Upper lobe of right lung (tissue), 1 donor: Measurements from ENCODE around the gene TEX14. TPM values are rescaled to one million over a fixed set of nuclear protein-coding genes. Genes with fewer than 3 reads are reported as not detected.
"Not testable (repeated sequence)": the region's sequence is repeated elsewhere in the genome, so short reads cannot be mapped to it uniquely, and the experiment has no call there.

Experiments used
- ATAC-seq: fragments of 200-7000 bp; cut with Tn5 transposase; one replicate; pipeline ENCODE4 v1.9.1; 2020; ENCODE audit warnings: mild to moderate bottlenecking, moderate library complexity
- DNase-seq: peaks from one replicate; pipeline ENCODE4 v3.0.0-alpha.2; 2020
- H3K27ac ChIP-seq: fragments of 200-600 bp; one replicate; pipeline ENCODE4 v1.8.0; 2022
- H3K27me3 ChIP-seq: fragments of 200-600 bp; one replicate; pipeline ENCODE4 v1.8.0; 2022; ENCODE audit warnings: mild to moderate bottlenecking
- H3K36me3 ChIP-seq: fragments of 200-600 bp; one replicate; pipeline ENCODE4 v1.8.0; 2022
- H3K4me1 ChIP-seq: fragments of 200-600 bp; one replicate; pipeline ENCODE4 v1.8.0; 2022
- H3K4me3 ChIP-seq: fragments of 200-600 bp; one replicate; pipeline ENCODE4 v1.8.0; 2022; ENCODE audit warnings: mild to moderate bottlenecking
- H3K9me3 ChIP-seq: fragments of 200-600 bp; one replicate; pipeline ENCODE4 v1.8.0; 2022
- CTCF ChIP-seq: fragments of 200-600 bp; IDR thresholded peaks from one replicate; pipeline ENCODE4 v1.8.0; 2022; ENCODE audit warnings: antibody characterized with exemption
- intact Hi-C: fragments of 100-400 bp; cut with DNase I; formaldehyde crosslinking; loops from one replicate; pipeline ENCODE4 v1.11.0; 2022
- total RNA-seq: library from RNA; stranded (reverse); fragmentation: NEBNext Ultra II Directional; extraction: Animal tissue kit (Norgen Biotek cat#: 25700); gene quantifications from one replicate; pipeline ENCODE4 v1.2.1, GENCODE V29; 2021
- donor health status: DM: no; HTN: yes; CAD: no; lungs with severe emphysema.

The TEX14 gene
- total RNA-seq, 1 donor from 2014 or later: 1.3 TPM

GRCh38 chr17:58688521-58688920 is 3.3 kb downstream of the TEX14 start:
- intact Hi-C loops: no loop called here
- ATAC-seq (no peak), DNase-seq (no peak)
- TF ChIP-seq CTCF: no peak
- H3K4me3 ChIP-seq: no peak overlapping the region
- no peaks in the 10 kb centered on the region for H3K27me3 ChIP-seq
- peaks cover 10% of the 10 kb centered on the region for H3K4me1 ChIP-seq
- no peak overlapping the region for H3K27ac ChIP-seq
- H3K36me3 ChIP-seq: no peaks in the 10 kb centered on the region
- H3K9me3 ChIP-seq: no peaks in the 10 kb centered on the region

- no peak for DNase-seq
- H3K27me3 ChIP-seq: no peaks in the 10 kb centered on the region
- H3K4me3 ChIP-seq: no peak overlapping the region
- intact Hi-C loops: no loop called here
- no peak for TF ChIP-seq CTCF
- no peak for ATAC-seq
- no peak overlapping the region for H3K27ac ChIP-seq
- H3K9me3 ChIP-seq: no peaks in the 10 kb centered on the region
- H3K4me1 ChIP-seq: no peaks in the 10 kb centered on the region
- H3K36me3 ChIP-seq: no peaks in the 10 kb centered on the region
Observed at GRCh38 chr17:58686980-58687379, 4.9 kb downstream of the TEX14 start.

GRCh38 chr17:58684462-58684861 is 7.4 kb downstream of the TEX14 start:
- H3K4me1 ChIP-seq, H3K27me3 ChIP-seq, H3K9me3 ChIP-seq, DNase-seq, ATAC-seq, H3K36me3 ChIP-seq, intact Hi-C loops, H3K4me3 ChIP-seq, H3K27ac ChIP-seq: not testable (repeated sequence)

- intact Hi-C loops: no loop called here
- no peaks in the 10 kb centered on the region for H3K27me3 ChIP-seq
- no peak for TF ChIP-seq CTCF
- no peak overlapping the region for H3K27ac ChIP-seq
- no peaks in the 10 kb centered on the region for H3K9me3 ChIP-seq
- no peaks in the 10 kb centered on the region for H3K36me3 ChIP-seq
- ATAC-seq (no peak), DNase-seq (no peak)
- H3K4me1 ChIP-seq: no peaks in the 10 kb centered on the region
- H3K4me3 ChIP-seq: no peak overlapping the region
Observed at GRCh38 chr17:58684003-58684402, 7.8 kb downstream of the TEX14 start.

GRCh38 chr17:58680038-58680369 is 11.8 kb downstream of the TEX14 start:
- H3K9me3 ChIP-seq: no peaks in the 10 kb centered on the region
- DNase-seq: no peak
- H3K27me3 ChIP-seq: no peaks in the 10 kb centered on the region
- no peak overlapping the region for H3K27ac ChIP-seq
- ATAC-seq: no peak
- TF ChIP-seq CTCF: no peak
- H3K36me3 ChIP-seq: no peaks in the 10 kb centered on the region
- H3K4me3 ChIP-seq: no peak overlapping the region
- intact Hi-C loops: no loop called here
- H3K4me1 ChIP-seq: no peaks in the 10 kb centered on the region

GRCh38 chr17:58679263-58680037 is 12.4 kb downstream of the TEX14 start:
- DNase-seq (no peak), ATAC-seq (no peak)
- Histone ChIP-seq H3K9me3 (no peaks in the 10 kb centered on the region), H3K36me3 (no peaks in the 10 kb centered on the region), H3K27ac (no peak overlapping the region), H3K4me3 (no peak overlapping the region), H3K4me1 (no peaks in the 10 kb centered on the region), H3K27me3 (no peaks in the 10 kb centered on the region)
- no peak for TF ChIP-seq CTCF
- intact Hi-C loops: no loop called here

GRCh38 chr17:58678287-58678686 is 13.6 kb downstream of the TEX14 start:
- H3K27me3 ChIP-seq, ATAC-seq, H3K27ac ChIP-seq, H3K9me3 ChIP-seq, H3K4me1 ChIP-seq, intact Hi-C loops, H3K4me3 ChIP-seq, DNase-seq, H3K36me3 ChIP-seq: not testable (repeated sequence)
